SJCRH30 (cell line): ENCODE measurements around the gene RFPL4A. TPM values are rescaled to one million over a fixed set of nuclear protein-coding genes. Genes with fewer than 3 reads are reported as not detected.
"Not testable (repeated sequence)": the region's sequence is repeated elsewhere in the genome, so short reads cannot be mapped to it uniquely, and the experiment has no call there.

Experiments
- DNase-seq, 2 experiments: peaks; one replicate each; pipeline ENCODE4 v3.0.0-alpha.2; 2015 to 2020
- H3K27ac ChIP-seq: fragments of 250-450 bp; sonication (Bioruptor Pico); 2 replicates; pipeline ENCODE4 v1.5.1; 2020; ENCODE audit warnings: mild to moderate bottlenecking, moderate library complexity
- H3K27me3 ChIP-seq: fragments of 250-450 bp; sonication (Bioruptor Pico); 2 replicates; pipeline ENCODE4 v1.5.1; 2020; ENCODE audit warnings: mild to moderate bottlenecking, moderate library complexity
- H3K36me3 ChIP-seq: fragments of 250-450 bp; sonication (Bioruptor Pico); 2 replicates; pipeline ENCODE4 v1.5.1; 2020; ENCODE audit warnings: mild to moderate bottlenecking, moderate library complexity
- H3K4me1 ChIP-seq: fragments of 250-450 bp; sonication (Bioruptor Pico); 2 replicates; pipeline ENCODE4 v1.5.1; 2020; ENCODE audit warnings: mild to moderate bottlenecking, moderate library complexity
- H3K4me3 ChIP-seq: fragments of 250-450 bp; sonication (Bioruptor Pico); 2 replicates; pipeline ENCODE4 v1.5.1; 2020; ENCODE audit warnings: mild to moderate bottlenecking, moderate library complexity
- H3K9me3 ChIP-seq: fragments of 250-450 bp; sonication (Bioruptor Pico); replicated peaks from 2 replicates; pipeline ENCODE4 v1.5.1; 2020; ENCODE audit warnings: mild to moderate bottlenecking, moderate library complexity
- total RNA-seq: library from RNA; depleted of rRNA; stranded (reverse); fragments of >200 nt; shearing (Covaris generic); gene quantifications from 2 replicates; pipeline ENCODE4 v1.2.3, GENCODE V29; 2014; rRNA removed

The RFPL4A gene
- total RNA-seq, 1 experiment from 2014 or later, result 1.1 TPM

DNA sequence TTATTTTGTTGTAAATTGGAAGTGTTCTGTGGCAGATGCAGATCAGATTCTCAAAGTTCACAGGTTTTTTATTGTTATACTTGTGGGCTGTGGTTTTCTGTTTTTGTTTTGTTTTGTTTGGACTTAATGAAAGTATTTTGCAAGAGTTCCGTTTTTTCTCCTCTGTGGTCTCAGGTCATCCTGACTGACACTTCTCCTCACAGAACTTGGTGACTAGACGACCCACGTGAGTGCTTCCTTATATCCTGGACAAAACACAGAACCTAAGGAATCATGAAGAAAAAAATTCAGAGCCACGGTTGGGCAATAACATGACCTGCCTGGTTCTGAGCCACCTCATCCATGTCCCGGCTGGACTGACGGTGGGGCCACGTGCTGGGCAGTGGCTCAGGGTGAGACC lies 7.6 kb downstream of the RFPL4A start:
- no peak for DNase-seq
- Histone ChIP-seq H3K36me3 (no peaks in the 10 kb centered on the region), H3K4me1 (no peaks in the 10 kb centered on the region), H3K4me3 (no peak overlapping the region), H3K27me3 (no peaks in the 10 kb centered on the region), H3K9me3 (no peaks in the 10 kb centered on the region), H3K27ac (no peak overlapping the region)

DNA sequence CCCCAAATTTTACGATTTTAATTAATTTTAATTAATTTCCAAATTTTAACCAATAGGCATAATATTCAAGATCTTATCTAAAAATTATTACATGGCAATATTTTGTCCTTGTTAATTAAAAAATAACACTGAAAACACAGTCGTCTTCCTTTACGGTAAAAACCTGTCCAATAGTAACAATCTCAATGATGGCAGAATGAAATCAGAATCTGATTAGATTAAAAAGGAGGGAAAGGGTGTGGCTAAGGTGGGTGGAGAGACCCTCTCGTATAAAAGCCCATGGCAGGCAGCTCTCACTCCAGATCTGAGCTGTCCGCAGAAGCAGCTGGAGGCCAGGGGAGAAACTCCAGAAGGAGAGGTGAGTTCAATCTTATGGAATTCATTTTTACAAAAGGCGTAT lies 9.9 kb downstream of the RFPL4A start, which contains the start of gene RFPL4AL1:
Gene RFPL4AL1, plus strand, starts transcription at position 301 of the 400 bp plus-strand sequence. CDS start 2,687 bp downstream, outside the sequence.
- DNase-seq, H3K9me3 ChIP-seq, H3K4me1 ChIP-seq, H3K36me3 ChIP-seq, H3K4me3 ChIP-seq, H3K27ac ChIP-seq, H3K27me3 ChIP-seq: not testable (repeated sequence)

DNA sequence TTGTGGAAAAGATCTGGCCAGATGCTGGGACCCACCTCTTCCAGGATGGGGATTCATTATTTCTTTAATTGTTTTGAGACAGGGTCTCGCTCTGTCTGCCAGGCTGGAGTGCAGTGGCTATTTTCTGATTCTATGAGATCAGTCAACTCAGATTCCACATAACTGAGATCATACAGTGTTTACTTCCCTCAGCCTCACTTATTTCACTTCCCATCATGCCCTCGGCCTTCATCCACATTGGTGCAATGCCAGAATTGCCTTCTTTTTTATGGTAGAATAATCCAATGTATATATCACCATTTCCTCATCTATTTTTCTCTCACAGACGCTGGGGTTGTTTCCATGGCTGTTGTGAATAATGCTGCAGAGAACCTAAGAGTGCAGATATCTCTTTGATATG lies 10.7 kb downstream of the RFPL4A start:
- not testable (repeated sequence) for H3K27me3 ChIP-seq, H3K4me3 ChIP-seq, H3K36me3 ChIP-seq

DNA sequence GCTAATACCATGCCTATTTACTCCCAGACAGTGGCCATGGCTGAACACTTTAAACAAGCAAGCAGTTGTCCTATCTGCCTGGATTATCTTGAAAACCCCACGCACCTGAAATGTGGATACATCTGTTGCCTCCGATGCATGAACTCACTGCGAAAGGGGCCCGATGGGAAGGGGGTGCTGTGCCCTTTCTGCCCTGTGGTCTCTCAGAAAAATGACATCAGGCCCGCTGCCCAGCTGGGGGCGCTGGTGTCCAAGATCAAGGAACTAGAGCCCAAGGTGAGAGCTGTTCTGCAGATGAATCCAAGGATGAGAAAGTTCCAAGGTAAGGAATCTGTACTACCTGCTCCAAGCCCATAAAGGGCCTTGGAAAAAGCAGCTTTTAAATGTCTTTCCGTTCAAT lies 18.6 kb downstream of the RFPL4A start:
- no peak overlapping the region for H3K27ac ChIP-seq
- no peaks in the 10 kb centered on the region for H3K36me3 ChIP-seq
- H3K4me1 ChIP-seq, result no peaks in the 10 kb centered on the region
- no peaks in the 10 kb centered on the region for H3K27me3 ChIP-seq
- H3K4me3 ChIP-seq, result no peak overlapping the region
- DNase-seq, result peak; percentile 29 to 47
- H3K9me3 ChIP-seq, result no peaks in the 10 kb centered on the region

More for the DNA sequence above, 10.7 kb downstream of the RFPL4A start:
- H3K9me3 ChIP-seq, H3K27ac ChIP-seq, H3K4me1 ChIP-seq, DNase-seq: not testable (repeated sequence)

DNA sequence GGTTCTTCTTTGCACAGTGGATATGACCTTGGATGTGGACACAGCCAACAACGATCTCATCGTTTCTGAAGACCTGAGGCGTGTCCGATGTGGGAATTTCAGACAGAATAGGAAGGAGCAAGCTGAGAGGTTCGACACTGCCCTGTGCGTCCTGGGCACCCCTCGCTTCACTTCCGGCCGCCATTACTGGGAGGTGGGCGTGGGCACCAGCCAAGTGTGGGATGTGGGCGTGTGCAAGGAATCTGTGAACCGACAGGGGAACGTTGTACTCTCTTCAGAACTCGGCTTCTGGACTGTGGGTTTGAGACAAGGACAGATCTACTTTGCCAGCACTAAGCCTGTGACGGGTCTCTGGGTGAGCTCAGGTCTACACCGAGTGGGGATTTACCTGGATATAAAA lies 19.4 kb downstream of the RFPL4A start:
- no peaks in the 10 kb centered on the region for H3K36me3 ChIP-seq
- H3K9me3 ChIP-seq, result no peaks in the 10 kb centered on the region
- H3K27ac ChIP-seq, result no peak overlapping the region
- no peak for DNase-seq
- no peak overlapping the region for H3K4me3 ChIP-seq
- H3K4me1 ChIP-seq, result no peaks in the 10 kb centered on the region
- H3K27me3 ChIP-seq, result no peaks in the 10 kb centered on the region

DNA sequence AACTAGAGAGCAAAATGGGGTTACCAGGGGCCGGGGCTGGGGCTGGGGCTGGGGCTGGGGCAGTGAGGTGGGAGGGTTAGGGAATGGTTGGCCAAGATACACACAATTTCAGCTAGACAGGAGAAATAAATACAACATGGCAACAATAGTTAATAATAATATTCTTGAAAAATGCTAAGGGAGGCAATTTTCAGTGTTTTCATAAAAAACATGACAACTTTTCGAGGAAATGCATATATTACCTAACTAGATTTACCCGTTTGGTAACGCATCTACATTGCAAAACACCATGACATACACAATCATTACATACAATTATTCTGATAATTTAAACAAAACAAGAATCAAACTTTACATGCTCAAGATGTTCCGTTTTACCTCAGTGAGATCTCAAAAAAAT lies 22.2 kb downstream of the RFPL4A start:
- H3K9me3 ChIP-seq, result no peaks in the 10 kb centered on the region
- no peak overlapping the region for H3K4me3 ChIP-seq
- DNase-seq, result no peak
- no peak overlapping the region for H3K27ac ChIP-seq
- H3K4me1 ChIP-seq, result no peaks in the 10 kb centered on the region
- no peaks in the 10 kb centered on the region for H3K27me3 ChIP-seq
- H3K36me3 ChIP-seq, result no peaks in the 10 kb centered on the region

DNA sequence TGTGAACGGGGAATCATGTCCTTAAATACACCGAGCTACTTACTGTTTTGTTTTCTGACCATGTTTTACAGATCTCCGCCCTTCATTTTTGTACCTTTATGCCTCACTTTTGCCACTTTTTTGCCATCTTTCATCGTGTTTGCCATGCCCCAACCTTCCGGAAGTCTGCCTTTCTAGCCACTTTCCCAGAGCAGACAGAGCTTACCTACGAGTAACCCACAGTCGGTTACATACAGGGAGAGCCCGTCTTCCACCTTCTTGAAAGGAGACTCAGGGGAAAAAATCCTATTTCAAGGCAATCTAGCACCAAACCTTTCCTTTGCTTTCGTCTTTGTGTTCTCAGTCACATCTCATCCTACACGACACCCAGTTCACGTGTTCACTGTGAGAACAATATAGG lies 36.1 kb downstream of the RFPL4A start:
- no peaks in the 10 kb centered on the region; the same call in 1 of the 2 replicates for H3K36me3 ChIP-seq
- no peaks in the 10 kb centered on the region for H3K27me3 ChIP-seq
- no peak overlapping the region for H3K4me3 ChIP-seq
- H3K27ac ChIP-seq, result no peak overlapping the region
- DNase-seq, result no peak
- no peaks in the 10 kb centered on the region for H3K4me1 ChIP-seq
- H3K9me3 ChIP-seq, result no peaks in the 10 kb centered on the region

DNA sequence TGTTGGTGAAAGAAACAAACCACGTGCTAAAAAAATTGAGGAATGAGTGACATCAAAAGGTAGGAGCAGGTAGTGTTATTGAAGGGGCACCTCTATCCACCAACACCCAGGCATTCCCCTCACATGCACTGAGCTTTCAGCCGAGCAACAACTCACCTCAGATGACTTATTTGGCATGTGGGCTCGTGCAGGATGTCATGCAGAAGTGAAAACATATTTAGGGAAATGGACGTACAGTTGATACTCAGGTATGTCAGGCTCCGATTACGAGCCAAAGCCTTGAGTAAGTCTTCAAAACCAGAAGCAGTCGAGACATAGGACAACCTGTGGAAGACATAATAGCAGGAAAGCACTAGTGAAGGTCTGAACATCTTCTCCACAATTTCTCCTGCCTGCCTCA lies 42.5 kb downstream of the RFPL4A start:
- Histone ChIP-seq H3K27ac (no peak overlapping the region), H3K36me3 (no peaks in the 10 kb centered on the region; the same call in 1 of the 2 replicates)
- no peak for DNase-seq

DNA sequence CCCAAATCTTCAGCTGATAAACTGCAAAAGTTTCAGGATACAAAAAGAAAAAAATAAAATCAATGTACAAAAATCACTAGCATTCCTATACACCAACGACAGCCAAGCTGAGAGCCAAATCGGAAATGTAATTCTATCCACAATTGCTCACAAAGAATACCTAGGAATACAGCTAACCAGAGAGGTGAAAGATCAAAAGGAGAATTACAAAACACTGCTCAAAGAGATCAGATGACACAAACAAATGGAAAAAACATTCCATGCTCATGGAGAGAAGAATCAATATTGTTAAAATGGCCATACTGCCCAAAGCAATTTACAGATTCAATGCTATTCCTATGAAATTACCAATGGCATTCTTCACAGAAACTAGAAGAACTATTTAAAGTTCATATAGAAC lies 43.4 kb downstream of the RFPL4A start:
- Histone ChIP-seq H3K27ac (no peak overlapping the region), H3K9me3 (no peaks in the 10 kb centered on the region), H3K4me1 (no peaks in the 10 kb centered on the region), H3K36me3 (no peaks in the 10 kb centered on the region; the same call in 1 of the 2 replicates), H3K27me3 (no peaks in the 10 kb centered on the region), H3K4me3 (no peak overlapping the region)
- no peak for DNase-seq

More for the DNA sequence above, 42.5 kb downstream of the RFPL4A start:
- no peaks in the 10 kb centered on the region for H3K9me3 ChIP-seq
- no peaks in the 10 kb centered on the region for H3K4me1 ChIP-seq
- no peak overlapping the region for H3K4me3 ChIP-seq
- no peaks in the 10 kb centered on the region for H3K27me3 ChIP-seq

DNA sequence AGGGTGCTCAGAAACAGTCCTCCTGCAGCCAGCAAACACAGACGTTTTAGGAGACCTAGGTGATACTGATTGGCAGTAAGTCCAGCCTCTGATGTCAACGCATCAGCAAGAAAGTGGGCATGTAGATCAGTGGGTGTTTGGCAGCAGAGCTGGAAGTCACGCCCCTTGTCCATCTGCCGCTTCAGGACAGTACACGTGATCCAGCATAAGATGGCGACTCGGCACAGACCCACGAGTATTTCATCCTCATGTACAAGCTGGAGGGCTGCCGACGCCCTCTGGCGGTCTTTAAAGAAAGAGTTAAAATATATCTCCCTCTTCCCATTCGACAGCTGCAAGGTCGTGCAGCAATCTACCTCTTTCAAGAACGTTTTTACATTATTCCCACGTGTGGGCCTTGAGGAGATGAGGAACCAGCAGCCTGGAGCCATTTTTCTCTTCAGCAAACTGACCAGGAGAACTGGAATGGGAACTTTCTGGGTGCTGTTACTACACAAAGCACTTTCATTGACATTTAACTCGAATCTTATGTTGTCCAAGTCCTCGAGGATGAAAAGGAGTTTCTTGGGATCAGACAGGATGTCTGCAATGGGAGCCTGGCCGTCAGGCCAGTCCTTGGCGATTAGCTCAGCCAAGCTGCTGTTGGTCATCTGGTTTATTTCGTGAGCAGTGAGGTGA lies 50.6 kb downstream of the RFPL4A start:
- DNase-seq, result peak; percentile 94 to 98

DNA sequence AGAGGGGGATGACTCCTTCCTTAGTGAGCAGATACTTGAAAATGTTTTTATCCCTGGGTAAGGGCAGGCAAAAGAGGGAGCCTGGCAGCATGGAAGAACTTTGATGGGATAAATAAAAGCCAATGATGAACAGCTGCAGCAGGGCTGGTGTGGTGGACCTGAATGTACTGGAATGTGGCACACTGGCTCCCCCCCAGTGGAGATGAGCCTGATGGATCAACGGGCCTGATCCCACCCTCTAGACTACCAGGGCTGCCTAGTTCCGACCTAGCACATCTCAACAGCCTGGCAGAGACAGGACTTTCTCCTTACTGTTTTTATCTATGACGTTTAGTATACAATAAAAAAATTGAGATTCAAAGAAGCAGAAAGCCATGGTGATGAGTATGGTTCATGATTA lies 52.4 kb downstream of the RFPL4A start:
- H3K4me1 ChIP-seq, result no peaks in the 10 kb centered on the region
- no peak for DNase-seq
- no peaks in the 10 kb centered on the region for H3K27me3 ChIP-seq
- H3K36me3 ChIP-seq, result no peaks in the 10 kb centered on the region
- H3K27ac ChIP-seq, result no peak overlapping the region
- H3K4me3 ChIP-seq, result no peak overlapping the region
- H3K9me3 ChIP-seq, result no peaks in the 10 kb centered on the region

More for the DNA sequence above, 50.6 kb downstream of the RFPL4A start:
- no peak overlapping the region; the same call in 1 of the 2 replicates for H3K27ac ChIP-seq
- peak overlapping the region; percentile 54 for H3K4me3 ChIP-seq
- no peaks in the 10 kb centered on the region for H3K9me3 ChIP-seq
- no peaks in the 10 kb centered on the region for H3K4me1 ChIP-seq
- H3K36me3 ChIP-seq, result no peaks in the 10 kb centered on the region
- no peaks in the 10 kb centered on the region for H3K27me3 ChIP-seq

DNA sequence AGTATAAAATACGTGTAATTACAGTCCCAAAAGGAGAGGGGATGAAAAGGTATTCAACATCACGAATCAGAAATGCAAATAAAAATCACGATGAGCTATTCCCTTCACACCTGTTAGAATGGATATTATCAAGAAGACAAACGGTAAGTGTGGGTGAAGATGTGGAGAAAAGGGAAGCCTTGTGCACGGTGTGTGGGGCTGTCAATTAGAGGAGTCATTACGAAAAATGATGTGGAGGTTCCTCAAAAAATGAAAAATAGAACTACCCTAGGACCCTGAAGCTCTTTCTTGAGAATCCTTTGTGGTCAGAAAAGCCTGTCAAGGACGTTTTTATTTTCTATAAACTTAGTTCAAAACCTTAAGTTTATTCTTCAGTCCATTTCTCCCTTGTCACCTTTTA lies 53.6 kb downstream of the RFPL4A start:
- no peak overlapping the region for H3K27ac ChIP-seq
- H3K4me1 ChIP-seq, result no peaks in the 10 kb centered on the region
- no peaks in the 10 kb centered on the region for H3K36me3 ChIP-seq
- H3K9me3 ChIP-seq, result no peaks in the 10 kb centered on the region
- H3K4me3 ChIP-seq, result no peak overlapping the region
- no peak for DNase-seq
- H3K27me3 ChIP-seq, result no peaks in the 10 kb centered on the region

Other genes starting within 250 kb of the RFPL4A start
- gene SBK2, start 222.0 kb upstream of the RFPL4A start, total RNA-seq, result 6.8 and 6.9 TPM in 2 replicates
- 0.30 and 0.87 TPM in 2 replicates for gene SBK3, start 213.6 kb upstream of the RFPL4A start, total RNA-seq
- gene ZNF579, start 178.2 kb upstream of the RFPL4A start, total RNA-seq, result 5.4 and 7.5 TPM in 2 replicates
- gene FIZ1, start 159.6 kb upstream of the RFPL4A start, total RNA-seq, result 7.9 and 10.3 TPM in 2 replicates
- gene ZNF524, start 158.8 kb upstream of the RFPL4A start, total RNA-seq, result 2.7 and 3.2 TPM in 2 replicates
- 1.7 and 2.0 TPM in 2 replicates for gene ZNF865, start 153.4 kb upstream of the RFPL4A start, total RNA-seq
- gene ZNF784, start 134.5 kb upstream of the RFPL4A start, total RNA-seq, result 2.7 and 3.1 TPM in 2 replicates
- gene ZNF580, start 118.1 kb upstream of the RFPL4A start, total RNA-seq, result 7.9 and 8.0 TPM in 2 replicates
- 17.9 and 18.7 TPM in 2 replicates for gene ZNF581, start 115.4 kb upstream of the RFPL4A start, total RNA-seq
- gene CCDC106, start 110.9 kb upstream of the RFPL4A start, total RNA-seq, result 9.7 and 10.8 TPM in 2 replicates
- gene U2AF2, start 104.1 kb upstream of the RFPL4A start, total RNA-seq, result 131 and 136 TPM in 2 replicates
- gene EPN1, start 83.9 kb upstream of the RFPL4A start, total RNA-seq, result 45.6 and 59.8 TPM in 2 replicates
- 0.02 TPM in 1 of 2 replicates, not detected in the other for gene NLRP9, start 20.7 kb upstream of the RFPL4A start, total RNA-seq
- gene RFPL4AL1, start 10.0 kb downstream of the RFPL4A start, total RNA-seq, result 0.61 and 1.1 TPM in 2 replicates
- gene NLRP11, start 72.9 kb downstream of the RFPL4A start, total RNA-seq, result 4.6 and 4.9 TPM in 2 replicates
- gene NLRP4, start 77.4 kb downstream of the RFPL4A start, total RNA-seq, result not detected in 2 replicates
- not detected in 2 replicates for gene NLRP13, start 173.2 kb downstream of the RFPL4A start, total RNA-seq
- gene NLRP8, start 188.7 kb downstream of the RFPL4A start, total RNA-seq, result 0.08 TPM in 1 of 2 replicates, not detected in the other
- gene NLRP5, start 227.7 kb downstream of the RFPL4A start, total RNA-seq, result not detected in 2 replicates